ENCODE data around the gene TRHDE.
"Not testable (repeated sequence)": the region's sequence is repeated elsewhere in the genome, so short reads cannot be mapped to it uniquely, and the experiment has no call there.

TRHDE gene

GRCh38 chr12:72602581-72602980 is 330.4 kb downstream of the TRHDE start:
- in situ Hi-C loops (cut with MboI; ENCODE audit: low sequenced_read_pairs): no loop called here

- in situ Hi-C loops (cut with MboI; ENCODE audit: low sequenced_read_pairs): no loop called here
These were observed 333.8 kb downstream of the TRHDE start for GRCh38 chr12:72605975-72606374.

GRCh38 chr12:72610342-72610741 is 338.2 kb downstream of the TRHDE start:
- in situ Hi-C loops (cut with MboI; ENCODE audit: low sequenced_read_pairs): no loop called here

GRCh38 chr12:72610854-72611358 is 338.7 kb downstream of the TRHDE start:
- in situ Hi-C loops (cut with MboI; ENCODE audit: low sequenced_read_pairs): no loop called here

GRCh38 chr12:72612171-72612570 is 340.0 kb downstream of the TRHDE start:
- in situ Hi-C loops (cut with MboI; ENCODE audit: low sequenced_read_pairs): no loop called here

- in situ Hi-C loops (cut with MboI; ENCODE audit: low sequenced_read_pairs): no loop called here
These were observed 346.6 kb downstream of the TRHDE start for GRCh38 chr12:72618764-72619163.

- in situ Hi-C loops (cut with MboI; ENCODE audit: low sequenced_read_pairs): no loop called here
These were observed 350.4 kb downstream of the TRHDE start for GRCh38 chr12:72622556-72622955.

- in situ Hi-C loops (cut with MboI; ENCODE audit: low sequenced_read_pairs): no loop called here
These were observed 359.9 kb downstream of the TRHDE start for GRCh38 chr12:72631926-72632685.

- in situ Hi-C loops (cut with MboI; ENCODE audit: low sequenced_read_pairs): no loop called here
These were observed 370.5 kb downstream of the TRHDE start for GRCh38 chr12:72642706-72643105.

- in situ Hi-C loops (cut with MboI; ENCODE audit: low sequenced_read_pairs): no loop called here
These were observed 375.0 kb downstream of the TRHDE start for GRCh38 chr12:72647139-72647538.

- in situ Hi-C loops (cut with MboI; ENCODE audit: low sequenced_read_pairs): no loop called here
These were observed 386.4 kb downstream of the TRHDE start for GRCh38 chr12:72658615-72659014.

GRCh38 chr12:72660174-72660573 is 388.0 kb downstream of the TRHDE start:
- in situ Hi-C loops (cut with MboI; ENCODE audit: low sequenced_read_pairs): not testable (repeated sequence)

- in situ Hi-C loops (cut with MboI; ENCODE audit: low sequenced_read_pairs): no loop called here
These were observed 401.7 kb downstream of the TRHDE start for GRCh38 chr12:72673853-72674252.

GRCh38 chr12:72676556-72676955 is 404.4 kb downstream of the TRHDE start:
- in situ Hi-C loops (cut with MboI; ENCODE audit: low sequenced_read_pairs): no loop called here

GRCh38 chr12:72677139-72677538 is 405.0 kb downstream of the TRHDE start:
- in situ Hi-C loops (cut with MboI; ENCODE audit: low sequenced_read_pairs): no loop called here

- in situ Hi-C loops (cut with MboI; ENCODE audit: low sequenced_read_pairs): no loop called here
These were observed 405.7 kb downstream of the TRHDE start for GRCh38 chr12:72677846-72678245.

- in situ Hi-C loops (cut with MboI; ENCODE audit: low sequenced_read_pairs): no loop called here
These were observed 407.1 kb downstream of the TRHDE start for GRCh38 chr12:72679147-72679757.

- in situ Hi-C loops (cut with MboI; ENCODE audit: low sequenced_read_pairs): no loop called here
These were observed 408.9 kb downstream of the TRHDE start for GRCh38 chr12:72681028-72681427.

GRCh38 chr12:72684491-72684890 is 412.3 kb downstream of the TRHDE start:
- in situ Hi-C loops (cut with MboI; ENCODE audit: low sequenced_read_pairs): no loop called here

GRCh38 chr12:72692338-72692737 is 420.2 kb downstream of the TRHDE start:
- in situ Hi-C loops (cut with MboI; ENCODE audit: low sequenced_read_pairs): no loop called here

GRCh38 chr12:72694193-72694592 is 422.0 kb downstream of the TRHDE start:
- in situ Hi-C loops (cut with MboI; ENCODE audit: low sequenced_read_pairs): no loop called here

GRCh38 chr12:72699362-72699761 is 427.2 kb downstream of the TRHDE start:
- in situ Hi-C loops (cut with MboI; ENCODE audit: low sequenced_read_pairs): no loop called here
